Testis (tissue), 3 donors: Measurements from ENCODE around the gene RAB21. TPM values are rescaled to one million over a fixed set of nuclear protein-coding genes. Genes with fewer than 3 reads are reported as not detected.

Source experiments
- DNase-seq: peaks from one replicate; pipeline ENCODE4 v3.0.0-alpha.2; 2019
- H3K27ac ChIP-seq, 2 donors: fragments of 200-600 bp; sonication (generic); one replicate each; pipeline ENCODE4 v1.5.1; 2019
- H3K27me3 ChIP-seq: fragments of 200-600 bp; sonication (generic); one replicate; pipeline ENCODE4 v1.5.1; 2019
- H3K36me3 ChIP-seq: fragments of 200-600 bp; sonication (generic); one replicate; pipeline ENCODE4 v1.5.1; 2017; ENCODE audit warnings: low read depth; ENCODE audit errors: missing control alignments
- H3K4me1 ChIP-seq: fragments of 200-600 bp; sonication (generic); one replicate; pipeline ENCODE4 v1.5.1; 2019
- H3K4me3 ChIP-seq, 2 donors: fragments of 200-600 bp; sonication (generic); one replicate each; pipeline ENCODE4 v1.5.1; 2017 to 2019
- H3K9me3 ChIP-seq: fragments of 200-600 bp; sonication (generic); one replicate; pipeline ENCODE4 v1.5.1; 2017
- CTCF ChIP-seq, 3 experiments: fragments of 450-650 bp in 2 of 3; fragments of 200-600 bp in 1 of 3; sonication (generic) in 1 of 3; IDR thresholded peaks; one replicate each; pipeline ENCODE4 v1.5.1; 2016 to 2019; ENCODE audit warnings: antibody characterized with exemption in 3 of 3, mild to moderate bottlenecking in 2 of 3, moderate library complexity in 1 of 3
- POLR2A ChIP-seq: fragments of 450-650 bp; IDR thresholded peaks from one replicate; pipeline ENCODE4 v1.6.1; 2017; ENCODE audit warnings: antibody characterized with exemption, mild to moderate bottlenecking, moderate library complexity
- WGBS, 2 donors: methylation state at CpG; one replicate each; pipeline ENCODE4 v1.1.5; 2018; 5-methylcytosine and 5-hydroxymethylcytosine counted together
- intact Hi-C: fragments of 100-400 bp; cut with DNase I; formaldehyde crosslinking; loops from one replicate; pipeline ENCODE4 v1.15.1; 2023; ENCODE audit warnings: low total_unique reads
- polyA plus RNA-seq: library from polyadenylated mRNA; stranded (reverse); fragments of 350-450 nt; fragmentation: Illumina TruSeq; extraction: RNeasy Lipid Tissue Mini Kit (QIAGEN cat#74804); gene quantifications from one replicate; pipeline ENCODE4 v1.2.3, GENCODE V29; 2014; ENCODE audit warnings: low read depth, low replicate concordance; ENCODE audit not compliant: insufficient read depth
- total RNA-seq, 2 donors: library from RNA; depleted of rRNA; stranded (reverse); fragments of >200 nt; gene quantifications; one replicate each; pipeline ENCODE4 v1.2.3, GENCODE V29; 2016

The RAB21 gene
- total and polyA plus RNA-seq, 3 donors from 2014 or later: 13.3 to 56.9 (median 27.1) TPM

- TF ChIP-seq POLR2A (no peak), CTCF (IDR thresholded peaks at IDR 0.05) (peak in 1 of 3 experiments; percentile 46)
- H3K27me3 ChIP-seq: no peaks in the 10 kb centered on the region
- no peak overlapping the region for H3K27ac ChIP-seq
- no peaks in the 10 kb centered on the region for H3K36me3 ChIP-seq
- H3K4me1 ChIP-seq: no peaks in the 10 kb centered on the region
- DNase-seq: no peak
- intact Hi-C loops: no loop called here
- no peaks in the 10 kb centered on the region for H3K9me3 ChIP-seq
- no peak overlapping the region for H3K4me3 ChIP-seq
- 69 to 83% methylated on average over 3 of the region's 3 CpGs for WGBS, 2 donors
These were observed 91.8 kb downstream of the RAB21 start for GRCh38 chr12:71846322-71846940.

GRCh38 chr12:71848212-71848611 is 93.5 kb downstream of the RAB21 start:
- Histone ChIP-seq H3K27me3 (no peaks in the 10 kb centered on the region), H3K27ac (no peak overlapping the region), H3K9me3 (no peaks in the 10 kb centered on the region), H3K4me1 (no peaks in the 10 kb centered on the region), H3K36me3 (no peaks in the 10 kb centered on the region), H3K4me3 (no peak overlapping the region)
- intact Hi-C loops: no loop called here
- DNase-seq: no peak
- TF ChIP-seq POLR2A: no peak
- no peak for TF ChIP-seq CTCF (IDR thresholded peaks at IDR 0.05)

GRCh38 chr12:71849109-71849851 is 94.6 kb downstream of the RAB21 start:
- DNase-seq: no peak
- Histone ChIP-seq H3K27me3 (no peaks in the 10 kb centered on the region), H3K4me1 (no peaks in the 10 kb centered on the region), H3K36me3 (no peaks in the 10 kb centered on the region), H3K9me3 (no peaks in the 10 kb centered on the region), H3K4me3 (no peak overlapping the region), H3K27ac (no peak overlapping the region)
- intact Hi-C loops: no loop called here
- WGBS, 2 donors: 94 to 97% methylated on average over 8 of the region's 8 CpGs
- TF ChIP-seq POLR2A: no peak
- TF ChIP-seq CTCF (IDR thresholded peaks at IDR 0.05): no peak

Other genes starting within 250 kb of the RAB21 start
- 100 to 1,000 TPM in 1 of 2 donors, 10 to 100 TPM in 1; 83.7 to 144 TPM for gene ZFC3H1, start 91.0 kb upstream of the RAB21 start, total RNA-seq
- 24.1 TPM for gene ZFC3H1, start 91.0 kb upstream of the RAB21 start, polyA plus RNA-seq
- 10 to 100 TPM in 1 of 2 donors, 1 to 10 TPM in 1; 7.7 to 13.4 TPM for gene THAP2, start 90.6 kb upstream of the RAB21 start, total RNA-seq
- 25.8 TPM for gene THAP2, start 90.6 kb upstream of the RAB21 start, polyA plus RNA-seq
- 10 to 100 TPM; 11.5 to 14.9 TPM for gene TMEM19, start 68.8 kb upstream of the RAB21 start, total RNA-seq
- gene TMEM19, start 68.8 kb upstream of the RAB21 start, polyA plus RNA-seq: 16.0 TPM
- 10 to 100 TPM; 42.3 to 44.0 TPM for gene TBC1D15, start 84.9 kb downstream of the RAB21 start, total RNA-seq
- gene TBC1D15, start 84.9 kb downstream of the RAB21 start, polyA plus RNA-seq: 52.9 TPM
- gene TPH2, start 184.0 kb downstream of the RAB21 start, total RNA-seq: 1 to 10 TPM; 1.8 to 2.2 TPM
- gene TPH2, start 184.0 kb downstream of the RAB21 start, polyA plus RNA-seq: 0.47 TPM